ENCODE measurements around the gene CABLES1.

Gene CABLES1

GRCh38 chr18:23143016-23143814 is 7.9 kb downstream of the CABLES1 start:
- H2BK5ac ChIP-seq (ENCODE audit: low read depth, low read length, poor library complexity, severe bottlenecking) = no peak overlapping the region
- no peak overlapping the region for H2AFZ ChIP-seq (ENCODE audit: low read depth, low read length)
- peak overlapping the region; percentile 34 for H3K9ac ChIP-seq (ENCODE audit: low read length)
- H3K79me1 ChIP-seq (replicated peaks; ENCODE audit: low read length, poor library complexity, severe bottlenecking) = peaks cover 49% of the 10 kb centered on the region
- H3K27me3 ChIP-seq (ENCODE audit: control insufficient read depth in 1 of 2, insufficient read depth in 1 of 2, low read length in 2 of 2) = no peaks in the 10 kb centered on the region
- H3K27ac ChIP-seq (ENCODE audit: low read length, poor library complexity, severe bottlenecking) = no peak overlapping the region
- H4K8ac ChIP-seq (ENCODE audit: low read length) = peak overlapping the region; percentile 100
- peak overlapping the region in 1 of 2 experiments; percentile 95 for H3K14ac ChIP-seq (ENCODE audit: low read length in 2 of 2)
- peak overlapping the region; percentile 99 for H4K91ac ChIP-seq (ENCODE audit: low read length)
- H2AK5ac ChIP-seq (ENCODE audit: low read length, severe bottlenecking) = peak overlapping the region; percentile 59
- peak overlapping the region; percentile 95 for H2BK120ac ChIP-seq (ENCODE audit: low read depth, low read length)
- peaks cover under 1 to 8% of the 10 kb centered on the region in 2 experiments for H3K36me3 ChIP-seq (ENCODE audit: control insufficient read depth in 1 of 2, insufficient read depth in 2 of 2, low read depth in 1 of 2, low read length in 2 of 2)
- peak overlapping the region; percentile 96 to 100 for H2BK12ac ChIP-seq (ENCODE audit: low read length in 2 of 2)
- peak overlapping the region; percentile 96 to 99 for H3K18ac ChIP-seq (ENCODE audit: low read depth in 1 of 2, low read length in 2 of 2)
- H3K4me1 ChIP-seq (ENCODE audit: control insufficient read depth, insufficient read depth, low read depth, low read length) = peaks cover 26% of the 10 kb centered on the region
- peak; percentile 79 for DNase-seq
- peak overlapping the region in 1 of 2 experiments; percentile 57 for H3K23ac ChIP-seq (ENCODE audit: low read length in 2 of 2)
- peak overlapping the region in 1 of 2 experiments; percentile 33 for H3K4me3 ChIP-seq (ENCODE audit: insufficient read depth in 1 of 2, low read depth in 1 of 2, low read length in 2 of 2)
- no peak overlapping the region for H3K4me2 ChIP-seq (ENCODE audit: low read length, poor library complexity, severe bottlenecking)
- WGBS = 54% methylated on average over 10 of the region's 10 CpGs
- peak overlapping the region; percentile 82 for H2BK15ac ChIP-seq (ENCODE audit: low read depth, poor library complexity, severe bottlenecking)
- no peaks in the 10 kb centered on the region for H3K9me3 ChIP-seq (ENCODE audit: control insufficient read depth, low read length)
- peak overlapping the region; percentile 81 to 98 for H3K4ac ChIP-seq (ENCODE audit: low read depth in 1 of 2, low read length in 2 of 2)

- WGBS = 15% methylated on average over 9 of the region's 9 CpGs
- no peak overlapping the region for H2BK5ac ChIP-seq (ENCODE audit: low read depth, low read length, poor library complexity, severe bottlenecking)
- H3K79me1 ChIP-seq (replicated peaks; ENCODE audit: low read length, poor library complexity, severe bottlenecking) = peaks cover 53% of the 10 kb centered on the region
These were observed 8.6 kb downstream of the CABLES1 start for GRCh38 chr18:23143815-23144261.

GRCh38 chr18:23144640-23145039 is 9.4 kb downstream of the CABLES1 start:
- H4K91ac ChIP-seq (ENCODE audit: low read length) = peak overlapping the region; percentile 96
- peaks cover 26% of the 10 kb centered on the region for H3K4me1 ChIP-seq (ENCODE audit: control insufficient read depth, insufficient read depth, low read depth, low read length)
- no peak overlapping the region for H3K23ac ChIP-seq (ENCODE audit: low read length in 2 of 2)
- H4K8ac ChIP-seq (ENCODE audit: low read length) = no peak overlapping the region
- H3K27me3 ChIP-seq (ENCODE audit: control insufficient read depth in 1 of 2, insufficient read depth in 1 of 2, low read length in 2 of 2) = no peaks in the 10 kb centered on the region
- peak overlapping the region; percentile 85 for H2BK120ac ChIP-seq (ENCODE audit: low read depth, low read length)
- peak overlapping the region; percentile 33 to 78 for H3K4ac ChIP-seq (ENCODE audit: low read depth in 1 of 2, low read length in 2 of 2)
- H2BK12ac ChIP-seq (ENCODE audit: low read length in 2 of 2) = peak overlapping the region; percentile 41 to 57
- no peak overlapping the region for H2BK15ac ChIP-seq (ENCODE audit: low read depth, poor library complexity, severe bottlenecking)
- peak overlapping the region; percentile 72 to 87 for H3K18ac ChIP-seq (ENCODE audit: low read depth in 1 of 2, low read length in 2 of 2)
- H3K4me2 ChIP-seq (ENCODE audit: low read length, poor library complexity, severe bottlenecking) = no peak overlapping the region
- H3K14ac ChIP-seq (ENCODE audit: low read length in 2 of 2) = no peak overlapping the region
- DNase-seq = no peak
- no peak overlapping the region for H3K9ac ChIP-seq (ENCODE audit: low read length)
- H2AFZ ChIP-seq (ENCODE audit: low read depth, low read length) = no peak overlapping the region
- H3K4me3 ChIP-seq (ENCODE audit: insufficient read depth in 1 of 2, low read depth in 1 of 2, low read length in 2 of 2) = no peak overlapping the region
- H3K79me1 ChIP-seq (replicated peaks; ENCODE audit: low read length, poor library complexity, severe bottlenecking) = peaks cover 52% of the 10 kb centered on the region
- no peak overlapping the region for H3K27ac ChIP-seq (ENCODE audit: low read length, poor library complexity, severe bottlenecking)
- peak overlapping the region; percentile 2 for H2AK5ac ChIP-seq (ENCODE audit: low read length, severe bottlenecking)
- H2BK5ac ChIP-seq (ENCODE audit: low read depth, low read length, poor library complexity, severe bottlenecking) = no peak overlapping the region
- no peaks in the 10 kb centered on the region for H3K9me3 ChIP-seq (ENCODE audit: control insufficient read depth, low read length)
- WGBS = 99% methylated on average over 7 of the region's 7 CpGs
- peaks cover 4 to 5% of the 10 kb centered on the region in 2 experiments for H3K36me3 ChIP-seq (ENCODE audit: control insufficient read depth in 1 of 2, insufficient read depth in 2 of 2, low read depth in 1 of 2, low read length in 2 of 2)

More at GRCh38 chr18:23143815-23144261, 8.6 kb downstream of the CABLES1 start:
- DNase-seq = peak; percentile 79
- H3K14ac ChIP-seq (ENCODE audit: low read length in 2 of 2) = peak overlapping the region in 1 of 2 experiments; percentile 95
- H3K27me3 ChIP-seq (ENCODE audit: control insufficient read depth in 1 of 2, insufficient read depth in 1 of 2, low read length in 2 of 2) = no peaks in the 10 kb centered on the region
- peak overlapping the region; percentile 96 to 100 for H2BK12ac ChIP-seq (ENCODE audit: low read length in 2 of 2)
- H4K91ac ChIP-seq (ENCODE audit: low read length) = peak overlapping the region; percentile 99
- H3K9ac ChIP-seq (ENCODE audit: low read length) = peak overlapping the region; percentile 34
- peak overlapping the region; percentile 82 for H2BK15ac ChIP-seq (ENCODE audit: low read depth, poor library complexity, severe bottlenecking)
- peaks cover 4 to 8% of the 10 kb centered on the region in 2 experiments for H3K36me3 ChIP-seq (ENCODE audit: control insufficient read depth in 1 of 2, insufficient read depth in 2 of 2, low read depth in 1 of 2, low read length in 2 of 2)
- H3K4me2 ChIP-seq (ENCODE audit: low read length, poor library complexity, severe bottlenecking) = no peak overlapping the region
- H3K18ac ChIP-seq (ENCODE audit: low read depth in 1 of 2, low read length in 2 of 2) = peak overlapping the region; percentile 96 to 99
- no peak overlapping the region for H3K27ac ChIP-seq (ENCODE audit: low read length, poor library complexity, severe bottlenecking)
- peak overlapping the region in 1 of 2 experiments; percentile 57 for H3K23ac ChIP-seq (ENCODE audit: low read length in 2 of 2)
- no peak overlapping the region for H2AFZ ChIP-seq (ENCODE audit: low read depth, low read length)
- H3K4me1 ChIP-seq (ENCODE audit: control insufficient read depth, insufficient read depth, low read depth, low read length) = peaks cover 26% of the 10 kb centered on the region
- peak overlapping the region; percentile 75 to 98 for H3K4ac ChIP-seq (ENCODE audit: low read depth in 1 of 2, low read length in 2 of 2)
- no peaks in the 10 kb centered on the region for H3K9me3 ChIP-seq (ENCODE audit: control insufficient read depth, low read length)
- peak overlapping the region; percentile 100 for H4K8ac ChIP-seq (ENCODE audit: low read length)
- H2BK120ac ChIP-seq (ENCODE audit: low read depth, low read length) = peak overlapping the region; percentile 95
- H2AK5ac ChIP-seq (ENCODE audit: low read length, severe bottlenecking) = no peak overlapping the region
- peak overlapping the region in 1 of 2 experiments; percentile 33 for H3K4me3 ChIP-seq (ENCODE audit: insufficient read depth in 1 of 2, low read depth in 1 of 2, low read length in 2 of 2)

- Histone ChIP-seq H3K79me1 (replicated peaks; ENCODE audit: low read length, poor library complexity, severe bottlenecking) (peaks cover 52% of the 10 kb centered on the region), H3K27ac (ENCODE audit: low read length, poor library complexity, severe bottlenecking) (no peak overlapping the region), H3K36me3 (ENCODE audit: control insufficient read depth in 1 of 2, insufficient read depth in 2 of 2, low read depth in 1 of 2, low read length in 2 of 2) (peaks cover 0 to 8% of the 10 kb centered on the region in 2 experiments), H2BK5ac (ENCODE audit: low read depth, low read length, poor library complexity, severe bottlenecking) (no peak overlapping the region), H2AFZ (ENCODE audit: low read depth, low read length) (no peak overlapping the region), H3K4ac (ENCODE audit: low read depth in 1 of 2, low read length in 2 of 2) (no peak overlapping the region), H3K4me1 (ENCODE audit: control insufficient read depth, insufficient read depth, low read depth, low read length) (peaks cover 25% of the 10 kb centered on the region), H2AK5ac (ENCODE audit: low read length, severe bottlenecking) (no peak overlapping the region), H3K27me3 (ENCODE audit: control insufficient read depth in 1 of 2, insufficient read depth in 1 of 2, low read length in 2 of 2) (no peaks in the 10 kb centered on the region), H3K9ac (ENCODE audit: low read length) (no peak overlapping the region), H3K4me2 (ENCODE audit: low read length, poor library complexity, severe bottlenecking) (no peak overlapping the region), H3K18ac (ENCODE audit: low read depth in 1 of 2, low read length in 2 of 2) (no peak overlapping the region), H4K8ac (ENCODE audit: low read length) (no peak overlapping the region), H2BK120ac (ENCODE audit: low read depth, low read length) (no peak overlapping the region), H3K14ac (ENCODE audit: low read length in 2 of 2) (no peak overlapping the region), H2BK12ac (ENCODE audit: low read length in 2 of 2) (no peak overlapping the region), H3K9me3 (ENCODE audit: control insufficient read depth, low read length) (no peaks in the 10 kb centered on the region), H4K91ac (ENCODE audit: low read length) (no peak overlapping the region), H3K23ac (ENCODE audit: low read length in 2 of 2) (no peak overlapping the region), H3K4me3 (ENCODE audit: insufficient read depth in 1 of 2, low read depth in 1 of 2, low read length in 2 of 2) (no peak overlapping the region), H2BK15ac (ENCODE audit: low read depth, poor library complexity, severe bottlenecking) (no peak overlapping the region)
- no peak for DNase-seq
- WGBS = 94% methylated on average over 3 of the region's 5 CpGs
These were observed 10.3 kb downstream of the CABLES1 start for GRCh38 chr18:23145621-23146020.

Data from mesenchymal stem cell (in vitro differentiated cells and primary cell).